CD4-positive, alpha-beta T cell treated with Interferon gamma for 1 hour (primary cell): ENCODE measurements around the gene NALF2.

ENCODE experiments used
- DNase-seq: peaks from one replicate; pipeline ENCODE4 v3.0.0-alpha.2; 2020

The NALF2 gene

DNA sequence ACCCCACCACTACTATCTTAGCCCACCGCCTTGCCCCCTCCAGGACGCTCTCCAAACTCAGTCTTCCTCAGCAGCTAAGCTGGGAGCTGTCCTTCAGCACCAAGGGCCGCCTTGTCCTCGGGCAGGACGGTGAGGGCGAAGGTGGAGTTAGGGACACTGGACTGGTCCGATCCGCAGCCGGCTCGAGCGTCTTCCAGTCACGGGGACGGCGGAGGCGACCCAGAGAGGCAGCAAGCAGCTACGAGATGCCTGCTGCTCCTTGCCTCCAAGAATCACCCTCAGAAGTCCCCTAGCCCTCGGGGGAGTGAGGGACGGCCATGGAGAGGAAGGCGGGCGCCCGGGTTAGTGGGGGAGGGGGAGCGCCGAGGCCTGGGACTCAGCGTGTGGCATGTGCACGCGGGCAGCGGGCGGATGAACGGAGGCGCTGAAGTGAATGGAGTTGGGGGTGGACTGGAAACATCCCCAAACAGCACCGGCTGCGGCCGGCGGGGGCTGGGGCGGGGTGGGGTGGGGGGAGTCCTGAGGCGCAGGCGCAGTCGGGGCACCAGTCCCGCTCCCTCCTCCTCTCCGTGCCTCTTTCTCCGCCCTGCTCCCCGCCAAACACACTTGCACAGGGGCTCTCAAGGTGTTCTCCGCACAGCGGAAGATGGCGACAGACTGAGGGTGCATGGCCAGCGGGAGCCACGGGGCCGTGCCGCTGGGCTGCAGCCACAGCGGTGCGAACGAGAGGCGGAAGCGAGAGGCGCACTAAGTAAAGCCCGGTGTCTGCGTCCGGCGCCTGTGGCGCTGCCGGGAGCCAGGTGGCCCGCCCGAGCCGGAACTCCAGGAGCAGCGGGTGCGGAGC is at the start of gene NALF2:
TSS of gene NALF2 (plus strand) at position 545 of the 844 bp plus-strand sequence. CDS start 957 bp downstream, outside the sequence.
- no peak for DNase-seq

DNA sequence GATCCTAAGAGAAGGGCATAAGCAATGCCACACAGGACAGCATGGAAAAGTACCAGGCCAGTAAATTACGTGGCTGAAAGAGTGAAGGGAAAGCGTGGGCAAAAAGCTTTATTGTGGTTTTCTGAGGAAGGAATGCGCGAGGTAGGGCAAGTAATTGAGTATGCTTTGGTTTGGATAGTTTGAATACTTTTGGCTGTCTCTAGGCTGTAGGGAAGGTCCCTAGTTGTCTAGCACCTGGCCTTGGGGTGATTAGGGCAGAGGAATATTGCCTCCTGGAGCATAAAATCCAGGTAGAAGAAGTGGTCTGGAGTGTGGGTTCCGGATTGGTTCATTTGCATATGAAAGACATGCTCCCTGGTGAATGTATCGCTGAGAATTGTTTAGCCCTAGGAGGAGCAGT is 46.4 kb upstream of the NALF2 start:
- DNase-seq: no peak

DNA sequence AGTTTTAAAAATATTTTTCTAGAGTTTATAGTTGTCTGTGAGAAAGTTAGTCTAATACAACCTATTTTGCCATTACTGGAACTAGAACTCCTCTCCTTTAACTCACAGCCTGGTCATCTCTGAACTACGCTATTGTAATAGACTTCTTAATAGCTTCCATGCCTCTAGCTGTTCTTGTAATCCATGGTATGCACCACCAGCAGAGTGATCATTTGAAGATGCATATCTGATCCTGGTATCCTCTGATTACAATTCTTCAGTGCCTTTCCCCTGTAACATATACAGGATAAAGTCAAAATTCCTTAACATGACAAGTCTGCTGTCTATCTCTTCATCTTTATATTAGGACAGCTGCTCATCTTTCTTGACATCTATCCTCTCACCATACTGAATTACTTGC is 37.6 kb upstream of the NALF2 start:
- no peak for DNase-seq

DNA sequence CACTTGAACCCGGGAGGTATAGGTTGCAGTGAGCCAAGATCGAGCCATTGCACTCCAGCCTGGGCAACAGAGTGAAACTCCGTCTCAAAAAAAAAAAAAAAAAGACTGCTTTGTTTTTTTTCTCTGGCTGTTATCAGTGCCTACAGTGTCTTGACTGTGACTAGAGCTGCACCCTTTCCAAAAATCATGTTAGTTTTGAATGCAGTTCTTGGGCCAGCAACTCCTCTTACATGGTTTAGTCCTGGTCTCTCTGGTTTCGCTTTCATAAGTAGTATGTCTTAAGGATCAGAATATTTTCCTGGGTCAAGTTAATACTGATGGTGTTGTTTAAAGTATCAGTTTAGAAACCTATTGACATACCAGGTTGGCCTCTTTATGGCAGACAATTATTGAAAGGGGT is 34.2 kb upstream of the NALF2 start:
- no peak for DNase-seq

DNA sequence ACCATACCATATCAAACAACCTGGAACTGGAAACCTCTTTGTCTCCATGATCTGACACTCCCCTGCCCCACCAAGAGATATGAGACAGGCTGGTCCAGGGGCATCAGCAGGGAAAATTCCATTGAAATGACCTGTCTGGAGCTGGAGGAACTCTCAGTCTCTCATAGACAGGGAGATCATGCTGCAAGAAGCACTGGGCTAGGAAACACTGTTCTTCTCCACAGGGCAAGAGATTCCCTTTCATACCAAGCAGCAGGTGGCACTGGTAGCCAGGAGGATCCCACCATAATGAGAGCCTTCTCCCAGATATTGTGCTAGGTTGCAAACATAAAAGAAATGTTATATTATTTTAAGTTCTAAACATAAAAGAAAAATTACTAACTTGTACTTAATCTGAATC is 14.5 kb upstream of the NALF2 start:
- no peak for DNase-seq

DNA sequence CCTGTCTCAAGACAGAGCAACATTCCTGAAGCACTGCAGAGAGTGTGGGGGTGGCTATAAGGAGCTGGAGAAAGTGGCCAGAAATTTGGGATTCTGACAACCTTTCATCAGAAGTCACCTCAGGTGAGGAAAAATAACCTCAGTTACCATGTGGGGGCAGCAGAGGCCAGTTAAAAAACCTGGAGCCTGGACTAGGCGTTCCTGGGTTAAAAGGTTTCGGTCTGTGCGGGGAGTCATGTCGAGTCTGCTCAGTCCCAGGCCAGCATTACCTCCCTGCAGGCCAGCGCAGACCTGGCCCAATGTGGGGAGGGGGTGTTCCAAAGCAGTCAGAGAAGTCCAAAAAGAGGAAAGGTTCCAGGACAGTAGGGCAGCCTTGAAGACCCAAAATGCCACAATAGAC is 10.9 kb upstream of the NALF2 start:
- no peak for DNase-seq

DNA sequence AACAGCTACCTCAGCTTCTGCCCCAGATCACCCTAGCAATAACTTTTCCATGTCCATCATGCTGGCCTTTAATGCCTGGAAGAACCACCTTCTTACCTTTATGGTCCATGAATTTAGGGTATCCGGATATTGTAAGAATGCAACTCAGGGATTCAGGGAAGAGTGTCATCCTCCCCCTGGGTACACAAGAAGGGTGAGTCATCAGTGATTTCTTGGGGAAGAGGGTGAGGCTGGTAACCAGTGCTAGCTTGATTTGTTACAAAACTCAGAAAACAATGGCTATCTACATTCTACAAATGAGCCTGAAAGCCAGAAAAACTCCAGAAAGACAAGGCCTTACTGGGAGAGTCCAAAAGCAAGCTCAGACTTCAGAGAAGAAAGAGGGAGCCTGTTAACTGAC is 10.4 kb upstream of the NALF2 start:
- no peak for DNase-seq

DNA sequence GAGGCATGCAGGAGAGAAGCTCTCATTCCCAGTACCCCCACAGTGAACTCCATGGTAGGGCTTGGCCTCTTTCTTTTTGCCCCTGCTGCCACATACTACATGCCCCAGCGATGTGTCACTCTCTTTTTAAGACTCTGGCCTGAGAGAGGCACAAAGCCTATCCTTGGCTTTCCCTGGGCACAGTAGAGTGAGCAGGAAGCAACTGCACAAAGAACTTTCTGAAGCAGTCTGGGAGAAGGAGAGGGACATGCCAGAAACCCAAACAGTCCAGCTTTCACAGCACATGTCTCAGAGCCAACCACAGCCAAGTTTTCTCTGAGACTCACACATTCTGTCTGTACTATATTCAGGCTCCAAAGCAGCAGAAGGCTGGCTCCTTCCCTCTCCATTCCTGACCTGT is 7.9 kb upstream of the NALF2 start:
- no peak for DNase-seq

DNA sequence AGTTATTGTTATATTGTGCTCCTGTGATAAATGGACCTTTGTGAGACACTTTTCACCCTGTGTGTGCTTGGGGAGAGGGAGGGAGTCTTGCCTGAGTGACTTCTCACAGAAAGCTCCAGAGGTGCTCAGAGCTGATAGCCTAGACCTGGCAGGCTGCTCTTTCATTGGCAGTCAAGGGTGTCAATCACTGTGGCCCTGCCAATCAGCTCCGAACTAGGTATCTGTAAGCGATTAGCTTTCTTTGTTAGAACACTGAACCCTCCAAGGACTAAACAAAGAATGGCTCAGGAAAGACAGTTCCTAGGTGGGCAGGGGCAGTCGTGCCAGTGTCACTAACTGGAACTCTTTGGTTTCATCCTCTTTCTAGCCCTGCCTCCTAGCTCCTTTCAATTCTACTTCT is 2.7 kb upstream of the NALF2 start:
- DNase-seq: no peak

DNA sequence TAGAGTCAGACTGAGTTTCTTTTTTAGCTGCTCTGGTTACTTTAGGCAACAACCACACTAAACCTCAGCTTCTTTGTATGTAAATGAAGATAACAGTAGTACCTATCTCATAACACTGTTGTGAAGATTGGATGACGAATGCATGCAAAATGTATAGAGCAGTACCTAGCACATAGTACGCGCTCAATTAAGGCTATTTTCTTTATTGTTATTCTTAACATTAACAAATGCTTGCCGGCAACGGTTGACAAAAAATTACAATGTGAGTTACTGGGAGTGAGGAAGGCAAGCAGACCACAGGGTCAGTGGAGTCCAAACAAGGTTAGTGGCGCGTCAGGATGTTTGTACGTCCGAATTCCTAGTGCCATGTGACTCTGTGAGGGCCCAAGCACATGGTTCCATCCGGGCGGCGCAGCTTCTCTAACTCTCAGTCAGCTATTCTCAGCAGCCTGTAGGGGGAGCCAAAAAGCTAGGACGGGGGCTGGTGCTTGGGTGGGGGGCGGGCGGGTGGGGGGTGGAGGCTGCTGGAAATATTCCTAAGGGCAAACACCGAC is 821 bp upstream of the NALF2 start:
- DNase-seq: no peak

DNA sequence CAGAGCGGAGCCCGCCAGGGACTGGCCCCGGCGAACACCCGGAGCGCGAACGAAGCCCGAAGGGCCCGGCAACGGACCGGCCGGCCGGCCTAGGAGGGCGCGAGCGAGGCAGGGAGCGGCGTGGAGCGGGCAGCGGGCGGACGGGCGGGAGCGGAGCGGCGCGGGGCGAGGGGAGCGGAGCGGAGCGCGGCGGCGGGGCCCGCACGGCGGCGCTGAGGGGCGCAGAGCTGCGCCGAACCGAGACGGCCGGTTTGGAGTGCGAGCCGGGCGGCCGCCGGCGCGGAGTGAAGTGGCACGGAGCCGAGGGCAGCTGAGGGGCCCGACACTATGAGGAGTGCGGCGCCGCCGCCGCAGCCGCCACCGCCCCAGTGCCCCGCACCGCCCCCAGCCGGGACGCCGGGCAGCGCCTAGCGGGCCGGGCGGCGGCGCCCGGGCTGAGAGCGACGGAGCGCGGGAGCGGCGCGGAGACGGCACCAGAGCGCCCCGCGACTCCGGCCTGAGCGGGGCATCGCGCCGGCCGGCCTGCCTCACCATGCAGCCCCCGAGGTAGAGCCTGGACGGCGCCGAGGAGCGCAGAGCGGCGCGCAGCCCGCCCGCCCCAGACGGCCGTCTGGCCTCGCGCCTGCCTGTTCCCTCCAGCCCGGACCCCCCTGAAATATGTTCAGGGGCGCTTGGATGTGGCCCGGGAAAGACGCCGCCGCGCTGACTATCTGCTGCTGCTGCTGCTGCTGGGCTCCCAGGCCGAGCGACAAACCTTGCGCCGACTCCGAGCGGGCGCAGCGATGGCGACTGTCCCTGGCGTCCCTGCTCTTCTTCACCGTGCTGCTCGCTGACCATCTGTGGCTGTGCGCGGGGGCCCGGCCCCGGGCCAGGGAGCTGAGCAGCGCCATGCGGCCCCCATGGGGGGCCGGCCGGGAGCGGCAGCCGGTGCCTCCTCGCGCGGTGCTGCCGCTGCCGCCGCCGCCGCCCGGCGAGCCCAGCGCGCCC is 793 bp downstream of the NALF2 start:
- no peak for DNase-seq

DNA sequence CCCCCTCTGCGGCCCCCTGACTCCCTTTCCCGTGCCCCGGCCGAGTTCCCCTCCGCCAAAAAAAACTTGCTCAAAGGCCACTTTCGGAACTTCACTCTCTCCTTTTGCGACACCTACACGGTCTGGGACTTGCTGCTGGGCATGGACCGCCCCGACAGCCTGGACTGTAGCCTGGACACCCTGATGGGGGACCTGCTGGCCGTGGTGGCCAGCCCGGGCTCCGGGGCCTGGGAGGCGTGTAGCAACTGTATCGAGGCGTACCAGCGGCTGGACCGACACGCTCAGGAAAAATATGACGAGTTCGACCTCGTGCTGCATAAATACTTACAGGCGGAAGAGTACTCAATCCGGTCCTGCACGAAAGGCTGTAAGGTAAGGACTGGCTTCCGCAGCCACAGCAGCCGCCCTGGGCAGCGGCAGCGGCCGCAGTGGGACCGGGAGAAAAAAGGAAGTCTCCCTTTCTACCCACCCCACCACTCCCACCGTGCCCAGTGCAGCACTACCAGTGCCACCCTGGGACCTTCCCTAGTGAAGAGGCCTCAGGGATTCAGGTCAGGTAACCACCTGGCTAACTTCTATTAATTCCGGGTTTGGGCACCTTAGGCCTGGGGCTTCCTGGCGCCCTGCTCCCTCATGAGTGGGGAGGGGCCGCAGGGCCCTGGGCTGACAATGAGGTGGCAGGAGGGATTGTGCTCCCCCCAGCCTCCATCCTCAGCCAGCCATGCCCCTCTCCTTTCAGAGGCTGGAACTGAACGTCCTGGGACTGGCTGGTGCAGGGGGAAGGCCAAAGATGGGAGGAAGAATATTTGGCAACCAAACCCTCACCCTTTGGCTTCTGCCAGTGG is 1.9 kb downstream of the NALF2 start:
- no peak for DNase-seq

DNA sequence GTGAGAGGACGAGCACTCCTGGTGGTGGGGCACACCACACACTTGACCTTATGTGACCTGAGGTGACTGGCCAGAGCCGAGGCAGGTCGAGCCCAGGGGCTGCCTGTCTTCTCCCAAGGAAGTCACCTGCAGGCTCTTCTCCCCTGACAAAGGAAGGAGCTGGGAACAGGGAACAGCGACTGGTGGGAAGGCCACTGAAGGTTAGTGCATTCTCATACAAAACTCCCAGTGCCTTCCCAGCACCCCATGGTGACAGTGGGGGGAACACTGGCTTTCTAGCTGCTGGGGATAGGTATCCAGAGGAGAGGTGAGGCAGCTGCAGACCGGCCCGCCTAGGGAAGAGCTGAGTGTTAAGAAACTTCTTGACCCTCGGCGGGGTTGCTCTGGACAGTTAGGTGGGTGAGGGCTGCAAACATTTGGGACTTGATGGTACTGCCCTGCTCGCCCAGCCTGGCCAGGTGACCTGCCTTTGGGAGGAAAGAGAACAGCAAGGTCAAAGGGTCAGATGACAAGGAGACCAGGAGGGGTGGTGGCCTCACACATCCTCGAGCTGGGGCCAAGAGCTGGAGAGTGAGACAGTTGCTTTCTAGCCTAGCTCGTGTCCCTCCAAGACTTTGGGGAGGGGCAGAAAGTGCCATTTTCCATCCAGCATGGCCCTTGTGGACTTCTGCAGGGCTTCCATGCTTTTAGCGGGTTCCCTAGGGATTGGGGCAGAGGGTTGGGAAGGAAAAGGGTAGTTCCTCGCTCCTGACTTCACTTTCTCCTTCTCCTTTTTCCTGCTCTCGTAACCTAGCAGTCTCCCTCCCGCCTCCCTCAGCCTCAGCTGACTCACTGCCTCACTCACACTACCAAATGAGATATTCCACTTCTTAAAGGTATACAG is 2.7 kb downstream of the NALF2 start:
- no peak for DNase-seq

DNA sequence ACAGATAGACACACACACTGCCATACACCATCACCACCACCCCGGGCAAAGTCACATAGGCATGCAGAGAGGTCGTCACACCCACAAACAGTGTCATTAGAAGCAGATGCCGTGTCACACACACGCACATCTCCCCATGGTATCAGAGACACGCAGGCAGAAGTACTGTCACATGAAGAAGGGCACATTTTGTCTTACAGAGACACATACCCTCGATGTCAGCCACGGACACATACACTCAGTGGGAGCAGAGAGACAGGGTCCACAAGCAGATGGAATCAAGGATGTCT is 3.3 kb downstream of the NALF2 start:
- DNase-seq: no peak

DNA sequence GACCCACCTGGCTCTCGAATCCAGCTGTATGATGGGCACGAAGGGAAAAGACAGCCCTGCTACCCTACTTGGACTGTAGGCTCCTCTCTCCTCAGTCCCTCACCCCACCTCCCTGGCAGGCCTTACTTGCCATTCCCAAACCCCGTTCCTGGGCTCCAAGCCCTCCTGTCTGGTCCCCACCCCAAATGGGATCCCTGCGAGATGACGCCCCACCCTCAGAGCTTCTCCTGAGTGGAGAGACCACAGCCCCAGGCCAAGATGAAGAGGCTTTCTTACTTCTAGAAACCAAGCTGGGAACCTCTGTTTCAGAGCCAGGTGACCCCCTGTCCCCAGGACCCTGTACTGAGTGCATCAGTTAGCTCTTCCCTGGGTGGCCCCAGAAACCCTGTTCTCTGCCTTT is 4.5 kb downstream of the NALF2 start:
- DNase-seq: no peak

DNA sequence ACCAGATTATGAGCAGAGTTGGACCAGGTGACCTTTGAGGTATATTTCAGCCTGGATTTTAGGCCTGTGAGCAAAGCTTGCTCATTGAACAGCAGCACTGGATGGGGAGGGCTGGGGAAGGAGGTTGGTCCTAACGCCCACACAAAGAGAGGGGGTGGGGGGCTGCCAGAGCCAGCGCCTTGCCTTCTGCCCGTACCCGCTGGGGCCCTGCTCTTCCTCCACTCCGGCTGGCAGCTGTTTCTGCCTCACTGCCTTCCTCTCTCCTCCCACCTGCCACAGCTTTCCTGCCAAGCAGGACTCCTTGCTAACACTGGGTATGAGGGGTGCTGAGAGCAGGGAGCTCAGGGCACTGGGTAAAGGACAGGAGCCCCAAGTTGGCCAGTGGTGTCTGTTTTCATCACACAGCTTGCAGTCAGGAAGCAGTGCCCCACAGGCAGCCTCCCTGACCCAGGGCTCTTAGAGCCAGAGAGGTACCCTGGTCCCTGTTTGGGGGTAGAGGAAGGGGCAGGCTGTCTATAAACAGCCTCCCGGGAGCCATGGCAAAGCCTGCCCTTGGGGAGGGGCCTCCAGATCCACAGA is 6.1 kb downstream of the NALF2 start:
- DNase-seq: no peak

DNA sequence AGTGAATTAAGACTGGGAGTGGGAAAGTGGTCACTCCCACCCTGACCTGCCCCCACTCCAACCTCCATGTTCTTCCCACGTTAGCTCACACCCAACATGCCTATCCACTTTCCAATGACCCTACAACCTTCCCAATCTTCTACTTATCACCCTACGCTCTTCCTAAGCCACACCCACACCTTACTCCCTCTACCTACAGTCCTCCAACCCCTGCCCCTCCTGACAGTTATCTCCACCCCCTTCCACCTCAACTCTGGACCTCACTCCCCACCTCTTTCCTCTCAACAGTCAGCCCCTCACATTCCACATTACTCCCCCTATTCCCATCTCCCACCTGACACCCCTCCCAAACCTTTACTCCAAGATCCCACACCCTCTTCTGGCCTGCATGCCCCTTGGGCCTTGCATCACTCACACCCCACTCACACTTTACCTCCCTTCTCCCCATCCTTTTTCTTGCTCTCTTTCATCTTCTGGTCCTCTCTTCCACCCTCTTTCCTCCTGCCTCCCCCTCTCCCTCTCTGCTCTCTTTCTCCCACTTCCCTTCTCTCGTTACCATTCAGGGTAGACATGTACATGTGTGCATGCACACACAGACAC is 6.9 kb downstream of the NALF2 start:
- DNase-seq: no peak

DNA sequence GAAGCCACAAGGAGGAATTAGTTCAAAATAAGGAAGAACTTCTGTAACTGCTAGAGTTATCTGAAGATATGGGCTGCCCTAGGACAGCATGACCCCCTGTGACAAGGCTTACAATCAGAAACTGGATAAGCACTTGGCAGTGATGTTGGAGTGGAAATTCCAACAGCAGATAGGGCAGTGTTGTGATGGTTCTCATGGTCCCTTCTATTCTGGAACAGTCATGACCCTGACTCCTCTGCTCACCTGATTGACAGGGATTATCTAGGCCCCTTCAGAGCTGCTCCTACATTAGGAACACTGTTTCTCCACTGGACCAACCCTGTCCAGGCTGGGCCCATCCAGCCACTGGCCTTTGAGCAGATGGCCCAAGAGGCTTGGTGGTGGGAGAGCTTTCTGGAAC is 17.9 kb downstream of the NALF2 start:
- no peak for DNase-seq

DNA sequence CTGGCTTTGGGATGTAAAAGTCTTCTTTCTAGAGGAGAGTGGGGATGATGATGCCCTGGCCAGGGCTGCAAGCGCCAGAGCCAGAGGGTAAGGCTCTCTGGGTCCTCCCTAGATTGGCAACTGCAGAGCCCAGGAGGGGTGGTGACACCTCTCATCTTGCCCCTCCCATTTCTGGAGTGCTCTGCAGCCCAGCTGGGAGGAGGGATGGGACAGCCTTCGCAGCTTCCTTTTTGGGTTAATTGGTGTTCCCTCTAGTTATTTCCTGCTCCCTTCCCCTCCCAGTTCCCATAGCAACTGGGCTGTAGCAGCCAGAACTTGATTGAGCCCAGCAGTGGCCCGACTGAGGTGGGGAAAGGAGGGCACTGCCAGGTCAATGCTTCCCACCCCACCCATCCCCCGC is 19.2 kb downstream of the NALF2 start:
- DNase-seq: no peak

DNA sequence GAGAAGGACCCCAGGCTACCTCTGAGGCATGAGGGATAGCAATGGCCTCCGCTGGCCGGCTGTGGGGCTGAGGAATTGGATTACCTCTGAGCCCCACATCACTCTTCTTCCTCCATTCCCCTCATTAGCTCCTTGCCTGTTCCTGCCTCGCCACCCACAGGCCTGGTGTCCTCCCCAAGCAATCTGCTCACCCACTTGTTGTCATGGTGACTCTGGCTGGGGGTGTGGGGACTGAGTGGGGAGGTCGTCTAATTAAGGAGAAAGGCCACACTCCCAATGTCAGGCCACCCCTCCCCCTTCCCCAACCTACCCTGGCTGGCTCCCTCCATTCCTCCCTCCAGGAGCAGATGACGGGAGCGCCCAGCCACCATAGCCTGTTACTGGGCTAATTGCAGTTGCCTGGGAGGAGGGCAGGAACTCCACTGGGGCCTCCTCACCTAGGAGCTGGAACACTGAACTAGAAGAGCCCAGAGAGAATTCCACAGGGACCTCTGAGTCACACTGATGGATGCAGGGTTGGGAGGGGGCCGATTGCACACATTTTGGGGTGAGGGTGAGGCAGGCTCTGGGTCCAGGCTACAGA is 20.7 kb downstream of the NALF2 start:
- DNase-seq: no peak

DNA sequence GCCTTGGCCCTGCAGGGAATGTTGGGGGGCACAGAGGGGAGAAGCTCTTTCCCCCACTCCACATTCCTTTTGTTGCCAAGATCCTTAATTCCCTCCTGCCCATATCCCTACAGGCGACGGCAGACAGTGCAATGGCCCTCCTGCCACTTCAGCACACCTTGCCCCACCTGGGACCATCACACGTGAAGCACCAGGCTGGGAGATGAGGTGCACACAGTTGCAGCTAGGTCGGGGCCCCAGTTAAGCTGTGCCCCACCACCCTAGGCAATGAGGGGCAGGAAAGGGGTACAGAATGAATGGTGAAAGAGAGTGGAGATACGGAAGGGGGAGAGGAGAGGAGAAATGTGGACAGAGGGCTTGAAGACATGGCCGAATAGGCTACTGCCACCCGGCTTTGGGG is 26.2 kb downstream of the NALF2 start:
- no peak for DNase-seq
